HEK293 (cell line): ENCODE results near the gene GSTP1.

ENCODE experiments used
- HOXD13 ChIP-seq: sonication (generic); formaldehyde crosslinking; IDR thresholded peaks from 2 replicates; pipeline ENCODE4 v1.8.0; 2022; ENCODE audit warnings: missing genetic modification reagents, borderline replicate concordance
- IKZF3 ChIP-seq: fragments of 450-650 bp; IDR thresholded peaks from 2 replicates; pipeline ENCODE4 v1.5.0; 2018; ENCODE audit warnings: missing biosample characterization, mild to moderate bottlenecking, missing genetic modification characterization, moderate library complexity
- OSR2 ChIP-seq: fragments of 450-650 bp; formaldehyde crosslinking; IDR thresholded peaks from 2 replicates; pipeline ENCODE4 v1.5.1; 2016; ENCODE audit warnings: missing biosample characterization, missing genetic modification characterization
- ZFP41 ChIP-seq: fragments of 450-650 bp; formaldehyde crosslinking; IDR thresholded peaks from 2 replicates; pipeline ENCODE4 v1.5.1; 2016; ENCODE audit warnings: missing biosample characterization, missing genetic modification characterization, borderline replicate concordance
- ZNF138 ChIP-seq: fragments of 450-650 bp; formaldehyde crosslinking; IDR thresholded peaks from 2 replicates; pipeline ENCODE4 v1.5.1; 2016; ENCODE audit warnings: missing biosample characterization, missing genetic modification characterization, borderline replicate concordance
- ZNF24 ChIP-seq: fragments of 450-650 bp; formaldehyde crosslinking; IDR thresholded peaks from 2 replicates; pipeline ENCODE4 v1.5.1; 2016; ENCODE audit warnings: missing biosample characterization, missing genetic modification characterization
- ZNF658 ChIP-seq: fragments of 450-650 bp; formaldehyde crosslinking; IDR thresholded peaks from 2 replicates; pipeline ENCODE4; 2016; ENCODE audit warnings: missing biosample characterization, missing genetic modification characterization
- ZNF704 ChIP-seq: fragments of 450-650 bp; formaldehyde crosslinking; IDR thresholded peaks from 2 replicates; pipeline ENCODE4 v1.5.1; 2016; ENCODE audit warnings: missing biosample characterization, missing genetic modification characterization
- ZNF76 ChIP-seq: fragments of 450-650 bp; formaldehyde crosslinking; IDR thresholded peaks from 2 replicates; pipeline ENCODE4; 2016; ENCODE audit warnings: low read depth, missing biosample characterization, missing genetic modification characterization, borderline replicate concordance
- TF ChIP-seq, protein P1 (sequence below): fragments of 450-650 bp; formaldehyde crosslinking; IDR thresholded peaks from 2 replicates; pipeline ENCODE4 v1.5.1; 2016; ENCODE audit warnings: missing biosample characterization, missing genetic modification characterization
- TF ChIP-seq, protein P2 (sequence below): fragments of 450-650 bp; formaldehyde crosslinking; IDR thresholded peaks from 2 replicates; pipeline ENCODE4 v1.5.1; 2016; ENCODE audit warnings: missing biosample characterization, missing genetic modification characterization

DNA sequence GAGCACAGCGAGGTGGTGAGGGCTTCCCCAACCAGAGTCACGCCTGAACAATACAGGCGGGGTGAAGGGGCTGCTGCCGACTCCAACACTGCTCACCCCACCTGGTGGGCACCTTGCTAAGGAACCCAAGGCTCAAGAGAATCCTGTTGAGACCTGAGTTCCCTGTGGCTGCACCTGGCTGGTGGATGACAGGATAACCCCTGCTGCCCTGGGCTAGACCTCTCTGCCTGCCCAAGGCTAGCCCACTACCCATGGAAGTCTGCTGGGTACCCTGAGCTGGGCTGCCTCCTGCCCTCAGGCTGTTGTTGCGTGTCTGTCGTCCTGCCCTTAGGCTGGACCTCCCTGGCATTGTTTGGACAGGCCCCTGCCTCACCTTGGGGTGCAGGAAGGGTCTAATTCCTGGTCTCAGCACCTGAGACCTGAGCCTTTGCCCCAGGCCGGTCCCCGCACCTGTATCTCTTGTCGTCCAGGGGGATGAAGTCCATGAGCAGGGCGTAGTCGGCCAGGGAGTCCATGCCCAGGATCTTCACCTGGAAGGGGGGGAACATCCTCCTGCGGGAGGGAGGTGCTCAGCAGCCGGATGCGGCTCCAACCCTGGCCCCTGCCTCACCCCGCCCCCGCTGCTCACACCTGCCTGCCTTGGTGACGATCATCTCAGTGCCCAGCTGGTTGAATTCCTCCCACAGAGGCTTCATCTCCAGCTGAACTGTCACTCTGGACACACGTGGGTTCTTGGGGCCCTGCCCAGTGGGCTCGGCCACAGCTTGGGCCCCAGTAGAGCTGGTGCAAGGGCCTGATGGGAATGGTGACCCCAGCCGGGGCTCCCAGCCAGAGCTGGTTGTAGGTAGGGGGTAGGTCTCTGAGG, 51.0 kb downstream of the GSTP1 start:
- TF ChIP-seq, protein P1, sequence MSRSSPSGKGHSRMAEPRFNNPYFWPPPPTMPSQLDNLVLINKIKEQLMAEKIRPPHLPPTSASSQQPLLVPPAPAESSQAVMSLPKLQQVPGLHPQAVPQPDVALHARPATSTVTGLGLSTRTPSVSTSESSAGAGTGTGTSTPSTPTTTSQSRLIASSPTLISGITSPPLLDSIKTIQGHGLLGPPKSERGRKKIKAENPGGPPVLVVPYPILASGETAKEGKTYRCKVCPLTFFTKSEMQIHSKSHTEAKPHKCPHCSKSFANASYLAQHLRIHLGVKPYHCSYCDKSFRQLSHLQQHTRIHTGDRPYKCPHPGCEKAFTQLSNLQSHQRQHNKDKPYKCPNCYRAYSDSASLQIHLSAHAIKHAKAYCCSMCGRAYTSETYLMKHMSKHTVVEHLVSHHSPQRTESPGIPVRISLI, result no peak
- no peak for TF ChIP-seq ZNF138 (tag by site-specific recombination)
- TF ChIP-seq, protein P2, sequence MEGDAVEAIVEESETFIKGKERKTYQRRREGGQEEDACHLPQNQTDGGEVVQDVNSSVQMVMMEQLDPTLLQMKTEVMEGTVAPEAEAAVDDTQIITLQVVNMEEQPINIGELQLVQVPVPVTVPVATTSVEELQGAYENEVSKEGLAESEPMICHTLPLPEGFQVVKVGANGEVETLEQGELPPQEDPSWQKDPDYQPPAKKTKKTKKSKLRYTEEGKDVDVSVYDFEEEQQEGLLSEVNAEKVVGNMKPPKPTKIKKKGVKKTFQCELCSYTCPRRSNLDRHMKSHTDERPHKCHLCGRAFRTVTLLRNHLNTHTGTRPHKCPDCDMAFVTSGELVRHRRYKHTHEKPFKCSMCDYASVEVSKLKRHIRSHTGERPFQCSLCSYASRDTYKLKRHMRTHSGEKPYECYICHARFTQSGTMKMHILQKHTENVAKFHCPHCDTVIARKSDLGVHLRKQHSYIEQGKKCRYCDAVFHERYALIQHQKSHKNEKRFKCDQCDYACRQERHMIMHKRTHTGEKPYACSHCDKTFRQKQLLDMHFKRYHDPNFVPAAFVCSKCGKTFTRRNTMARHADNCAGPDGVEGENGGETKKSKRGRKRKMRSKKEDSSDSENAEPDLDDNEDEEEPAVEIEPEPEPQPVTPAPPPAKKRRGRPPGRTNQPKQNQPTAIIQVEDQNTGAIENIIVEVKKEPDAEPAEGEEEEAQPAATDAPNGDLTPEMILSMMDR (tag by site-specific recombination), result no peak
- TF ChIP-seq IKZF3 (tag by site-specific recombination), result no peak
- no peak for TF ChIP-seq ZNF24 (tag by site-specific recombination)
- TF ChIP-seq ZNF658, result no peak
- no peak for TF ChIP-seq ZNF76 (tag by site-specific recombination)
- TF ChIP-seq HOXD13, result no peak
- no peak for TF ChIP-seq ZFP41 (tag by site-specific recombination)
- no peak for TF ChIP-seq OSR2 (tag by site-specific recombination)
- TF ChIP-seq ZNF704 (tag by site-specific recombination), result no peak
